ENCODE measurements around the gene SCYGR7. TPM values are rescaled to one million over a fixed set of nuclear protein-coding genes. Genes with fewer than 3 reads are reported as not detected.
A peak's percentile ranks its signal among the peaks of the same experiment; 100 is the strongest.

SCYGR7 gene
- total RNA-seq, 2 donors from 2014 or later = not detected

GRCh38 chr2:227766373-227766883 lies 38.3 kb downstream of the SCYGR7 start:
- Mint-ChIP-seq H3K36me3 (ENCODE audit: low read depth) (no peaks in the 10 kb centered on the region), H3K4me1 (peaks cover 3% of the 10 kb centered on the region), H3K27ac (no peak overlapping the region), H3K9me3 (no peaks in the 10 kb centered on the region), H3K4me3 (no peak overlapping the region), H3K27me3 (ENCODE audit: insufficient read depth) (no peaks in the 10 kb centered on the region)
- Histone ChIP-seq H3K4me1 (ENCODE audit: control insufficient read depth, insufficient read depth, low read length) (no peaks in the 10 kb centered on the region), H3K9ac (ENCODE audit: extremely low read depth, low read length, poor library complexity, severe bottlenecking) (no peak overlapping the region), H3K36me3 (ENCODE audit: control insufficient read depth, insufficient read depth, low read length) (no peaks in the 10 kb centered on the region), H3K4me3 (ENCODE audit: low read length) (no peak overlapping the region), H3K9me3 (ENCODE audit: control insufficient read depth, low read length) (no peaks in the 10 kb centered on the region), H3K27me3 (ENCODE audit: control insufficient read depth, insufficient read depth, low read length, poor library complexity, severe bottlenecking) (no peaks in the 10 kb centered on the region), H3K27ac (ENCODE audit: low read depth, low read length) (no peak overlapping the region)
- TF ChIP-seq, protein P1, sequence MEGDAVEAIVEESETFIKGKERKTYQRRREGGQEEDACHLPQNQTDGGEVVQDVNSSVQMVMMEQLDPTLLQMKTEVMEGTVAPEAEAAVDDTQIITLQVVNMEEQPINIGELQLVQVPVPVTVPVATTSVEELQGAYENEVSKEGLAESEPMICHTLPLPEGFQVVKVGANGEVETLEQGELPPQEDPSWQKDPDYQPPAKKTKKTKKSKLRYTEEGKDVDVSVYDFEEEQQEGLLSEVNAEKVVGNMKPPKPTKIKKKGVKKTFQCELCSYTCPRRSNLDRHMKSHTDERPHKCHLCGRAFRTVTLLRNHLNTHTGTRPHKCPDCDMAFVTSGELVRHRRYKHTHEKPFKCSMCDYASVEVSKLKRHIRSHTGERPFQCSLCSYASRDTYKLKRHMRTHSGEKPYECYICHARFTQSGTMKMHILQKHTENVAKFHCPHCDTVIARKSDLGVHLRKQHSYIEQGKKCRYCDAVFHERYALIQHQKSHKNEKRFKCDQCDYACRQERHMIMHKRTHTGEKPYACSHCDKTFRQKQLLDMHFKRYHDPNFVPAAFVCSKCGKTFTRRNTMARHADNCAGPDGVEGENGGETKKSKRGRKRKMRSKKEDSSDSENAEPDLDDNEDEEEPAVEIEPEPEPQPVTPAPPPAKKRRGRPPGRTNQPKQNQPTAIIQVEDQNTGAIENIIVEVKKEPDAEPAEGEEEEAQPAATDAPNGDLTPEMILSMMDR (conservative IDR thresholded peaks at IDR 0.05) = peak; percentile 94
- DNase-seq = peak; percentile 96
- 22 to 39% methylated on average over 7 to 11 of the region's 11 CpGs for WGBS, 2 experiments (ENCODE audit: insufficient coverage in 1 of 2, insufficient read length in 1 of 2)

DNA sequence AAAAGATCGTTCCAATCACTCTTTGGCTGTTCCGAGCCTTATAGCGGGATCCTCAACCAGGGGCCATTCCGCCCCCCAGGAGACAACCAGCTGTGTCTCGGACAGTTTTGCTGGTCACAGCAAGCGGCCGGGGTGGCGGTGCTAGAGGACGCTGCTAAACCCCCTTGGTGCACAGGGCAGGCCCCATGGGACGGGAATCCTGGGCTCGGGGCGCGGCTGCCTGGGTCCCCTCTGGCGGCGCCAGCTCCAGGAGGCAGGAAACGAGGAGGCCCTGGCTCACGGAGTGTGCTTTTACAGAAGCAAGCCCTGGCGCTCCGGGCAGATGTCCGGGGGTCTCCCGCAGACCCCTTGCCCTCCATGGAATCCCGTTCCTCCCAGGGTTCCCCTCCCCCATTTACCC lies 39.7 kb downstream of the SCYGR7 start:
- Mint-ChIP-seq H3K9me3 (no peaks in the 10 kb centered on the region), H3K36me3 (ENCODE audit: low read depth) (no peaks in the 10 kb centered on the region), H3K4me1 (peaks cover 10% of the 10 kb centered on the region), H3K27me3 (ENCODE audit: insufficient read depth) (no peaks in the 10 kb centered on the region), H3K27ac (no peak overlapping the region), H3K4me3 (no peak overlapping the region)
- Histone ChIP-seq H3K4me3 (ENCODE audit: low read length) (no peak overlapping the region), H3K27me3 (ENCODE audit: control insufficient read depth, insufficient read depth, low read length, poor library complexity, severe bottlenecking) (no peaks in the 10 kb centered on the region), H3K4me1 (ENCODE audit: control insufficient read depth, insufficient read depth, low read length) (no peaks in the 10 kb centered on the region), H3K9ac (ENCODE audit: extremely low read depth, low read length, poor library complexity, severe bottlenecking) (no peak overlapping the region), H3K9me3 (ENCODE audit: control insufficient read depth, low read length) (no peaks in the 10 kb centered on the region), H3K27ac (ENCODE audit: low read depth, low read length) (no peak overlapping the region), H3K36me3 (ENCODE audit: control insufficient read depth, insufficient read depth, low read length) (no peaks in the 10 kb centered on the region)
- 93 to 94% methylated on average over 15 to 22 of the region's 22 CpGs for WGBS, 2 experiments (ENCODE audit: insufficient coverage in 1 of 2, insufficient read length in 1 of 2)
- TF ChIP-seq, protein P1 (conservative IDR thresholded peaks at IDR 0.05) = no peak
- no peak for DNase-seq

DNA sequence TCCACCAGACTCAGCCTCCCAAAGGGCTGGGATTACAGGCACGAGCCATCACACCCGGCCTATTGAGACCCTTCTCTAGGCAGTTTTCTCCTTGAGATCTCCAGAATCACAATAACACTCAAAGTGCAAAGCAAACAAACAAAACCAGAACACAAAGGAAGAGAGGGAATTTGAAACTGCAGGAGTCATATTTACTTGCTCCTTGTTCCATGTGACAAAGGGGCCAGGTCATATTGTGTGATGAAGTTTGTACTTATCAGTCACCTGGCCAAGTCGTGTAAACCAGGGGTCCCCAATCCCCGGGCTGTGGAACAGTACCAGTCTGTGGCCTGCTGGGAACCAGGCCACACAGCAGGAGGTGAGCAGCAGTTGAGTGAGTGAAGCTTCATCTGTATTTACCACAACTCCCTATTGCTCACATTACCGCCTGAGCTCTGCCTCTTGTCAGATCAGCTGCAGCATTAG lies 44.1 kb downstream of the SCYGR7 start:
- Histone ChIP-seq H3K4me3 (ENCODE audit: low read length) (no peak overlapping the region), H3K4me1 (ENCODE audit: control insufficient read depth, insufficient read depth, low read length) (no peaks in the 10 kb centered on the region), H3K9ac (ENCODE audit: extremely low read depth, low read length, poor library complexity, severe bottlenecking) (no peak overlapping the region), H3K9me3 (ENCODE audit: control insufficient read depth, low read length) (no peaks in the 10 kb centered on the region), H3K36me3 (ENCODE audit: control insufficient read depth, insufficient read depth, low read length) (no peaks in the 10 kb centered on the region), H3K27ac (ENCODE audit: low read depth, low read length) (no peak overlapping the region), H3K27me3 (ENCODE audit: control insufficient read depth, insufficient read depth, low read length, poor library complexity, severe bottlenecking) (no peaks in the 10 kb centered on the region)
- Mint-ChIP-seq H3K27ac (peak overlapping the region; percentile 5), H3K36me3 (ENCODE audit: low read depth) (no peaks in the 10 kb centered on the region), H3K4me3 (no peak overlapping the region), H3K27me3 (ENCODE audit: insufficient read depth) (no peaks in the 10 kb centered on the region), H3K9me3 (no peaks in the 10 kb centered on the region), H3K4me1 (peaks cover 19% of the 10 kb centered on the region)
- TF ChIP-seq, protein P1 (conservative IDR thresholded peaks at IDR 0.05) = no peak
- peak; percentile 59 for DNase-seq
- 78% methylated on average over 1 to 5 of the region's 5 CpGs for WGBS, 2 experiments (ENCODE audit: insufficient coverage in 1 of 2, insufficient read length in 1 of 2)
